ENCODE data around the gene LSAMP.

LSAMP gene

DNA sequence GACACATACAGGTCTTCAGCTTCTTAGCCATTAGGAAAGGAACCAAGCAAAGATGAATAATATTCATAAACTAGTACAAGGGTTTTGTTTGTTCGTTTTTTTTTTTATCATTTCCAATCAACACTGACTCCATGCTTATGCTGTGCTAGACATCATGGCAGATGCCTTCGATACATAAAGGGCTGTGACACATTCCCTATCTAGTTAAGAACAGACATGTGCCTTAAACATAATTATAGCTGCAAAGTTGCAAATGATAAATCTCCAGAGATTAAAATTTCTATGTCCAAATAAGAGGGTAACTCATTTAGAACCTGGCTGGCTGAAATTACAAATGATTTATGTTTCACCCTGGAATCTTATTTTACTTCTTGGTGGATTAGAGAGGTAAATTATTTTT, 386.4 kb downstream of the LSAMP start:
- Mint-ChIP-seq H3K9me3 (no peaks in the 10 kb centered on the region), H3K36me3 (ENCODE audit: low read depth) (no peaks in the 10 kb centered on the region), H3K27ac (no peak overlapping the region), H3K4me1 (peaks cover 19% of the 10 kb centered on the region), H3K27me3 (ENCODE audit: low read depth, poor library complexity) (peaks cover 5% of the 10 kb centered on the region), H3K4me3 (no peak overlapping the region)
- no peak for DNase-seq
- TF ChIP-seq, protein P1, sequence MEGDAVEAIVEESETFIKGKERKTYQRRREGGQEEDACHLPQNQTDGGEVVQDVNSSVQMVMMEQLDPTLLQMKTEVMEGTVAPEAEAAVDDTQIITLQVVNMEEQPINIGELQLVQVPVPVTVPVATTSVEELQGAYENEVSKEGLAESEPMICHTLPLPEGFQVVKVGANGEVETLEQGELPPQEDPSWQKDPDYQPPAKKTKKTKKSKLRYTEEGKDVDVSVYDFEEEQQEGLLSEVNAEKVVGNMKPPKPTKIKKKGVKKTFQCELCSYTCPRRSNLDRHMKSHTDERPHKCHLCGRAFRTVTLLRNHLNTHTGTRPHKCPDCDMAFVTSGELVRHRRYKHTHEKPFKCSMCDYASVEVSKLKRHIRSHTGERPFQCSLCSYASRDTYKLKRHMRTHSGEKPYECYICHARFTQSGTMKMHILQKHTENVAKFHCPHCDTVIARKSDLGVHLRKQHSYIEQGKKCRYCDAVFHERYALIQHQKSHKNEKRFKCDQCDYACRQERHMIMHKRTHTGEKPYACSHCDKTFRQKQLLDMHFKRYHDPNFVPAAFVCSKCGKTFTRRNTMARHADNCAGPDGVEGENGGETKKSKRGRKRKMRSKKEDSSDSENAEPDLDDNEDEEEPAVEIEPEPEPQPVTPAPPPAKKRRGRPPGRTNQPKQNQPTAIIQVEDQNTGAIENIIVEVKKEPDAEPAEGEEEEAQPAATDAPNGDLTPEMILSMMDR (IDR thresholded peaks at IDR 0.05): no peak

DNA sequence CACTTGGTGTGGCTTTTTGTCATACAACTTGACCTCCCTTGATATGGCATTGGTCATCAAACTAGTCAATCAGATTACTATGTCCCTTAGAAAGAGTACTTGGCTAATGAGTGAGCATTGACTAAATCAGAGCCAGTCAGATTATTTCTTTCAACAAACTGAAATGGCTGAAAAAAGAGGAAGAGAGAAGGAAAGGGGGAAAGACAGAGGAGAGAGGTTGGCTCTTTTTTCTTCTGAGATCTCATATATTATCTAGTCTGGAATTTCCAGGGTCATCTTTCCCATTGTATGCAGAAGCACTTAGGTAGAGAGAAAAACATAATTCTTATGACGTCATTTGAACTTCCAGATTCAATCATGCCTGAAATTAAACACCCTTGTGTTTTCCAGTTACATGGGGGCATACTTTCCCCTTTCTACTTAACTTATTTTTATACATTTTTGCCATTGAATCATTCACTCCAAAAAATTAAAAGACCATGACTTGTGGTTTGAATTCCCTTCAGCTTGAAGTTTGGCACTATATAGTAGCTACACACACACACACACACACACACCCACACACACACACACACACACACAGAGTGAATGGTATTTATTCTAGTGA, 387.8 kb downstream of the LSAMP start:
- DNase-seq: no peak
- TF ChIP-seq, protein P1 (IDR thresholded peaks at IDR 0.05): no peak
- H3K4me3 Mint-ChIP-seq: no peak overlapping the region
- no peaks in the 10 kb centered on the region for H3K36me3 Mint-ChIP-seq (ENCODE audit: low read depth)
- no peaks in the 10 kb centered on the region for H3K9me3 Mint-ChIP-seq
- H3K27me3 Mint-ChIP-seq (ENCODE audit: low read depth, poor library complexity): peaks cover 5% of the 10 kb centered on the region
- H3K27ac Mint-ChIP-seq: no peak overlapping the region
- H3K4me1 Mint-ChIP-seq: peaks cover 19% of the 10 kb centered on the region

DNA sequence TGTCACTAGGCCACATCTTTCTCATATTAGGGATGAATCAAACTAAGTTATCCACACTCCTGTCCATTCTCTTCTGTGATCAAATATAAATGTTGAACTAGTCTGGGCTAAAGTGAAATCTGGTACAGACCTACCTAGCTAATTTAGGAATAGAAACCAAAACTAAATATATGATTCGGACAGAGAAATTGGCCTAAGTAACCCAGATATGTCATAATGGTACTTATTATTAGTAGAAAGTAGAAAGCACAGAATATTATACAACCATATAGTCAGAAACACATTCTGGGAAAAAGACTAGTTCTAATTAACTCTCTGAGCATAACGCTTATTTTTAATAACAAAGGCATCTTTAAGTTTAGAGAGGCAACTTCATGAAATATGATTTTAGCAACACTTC, 389.0 kb downstream of the LSAMP start:
- H3K4me3 Mint-ChIP-seq: no peak overlapping the region
- H3K27me3 Mint-ChIP-seq (ENCODE audit: low read depth, poor library complexity): peaks cover 5% of the 10 kb centered on the region
- H3K27ac Mint-ChIP-seq: no peak overlapping the region
- H3K36me3 Mint-ChIP-seq (ENCODE audit: low read depth): no peaks in the 10 kb centered on the region
- no peaks in the 10 kb centered on the region for H3K9me3 Mint-ChIP-seq
- peaks cover 19% of the 10 kb centered on the region for H3K4me1 Mint-ChIP-seq
- DNase-seq: no peak
- TF ChIP-seq, protein P1 (IDR thresholded peaks at IDR 0.05): no peak

DNA sequence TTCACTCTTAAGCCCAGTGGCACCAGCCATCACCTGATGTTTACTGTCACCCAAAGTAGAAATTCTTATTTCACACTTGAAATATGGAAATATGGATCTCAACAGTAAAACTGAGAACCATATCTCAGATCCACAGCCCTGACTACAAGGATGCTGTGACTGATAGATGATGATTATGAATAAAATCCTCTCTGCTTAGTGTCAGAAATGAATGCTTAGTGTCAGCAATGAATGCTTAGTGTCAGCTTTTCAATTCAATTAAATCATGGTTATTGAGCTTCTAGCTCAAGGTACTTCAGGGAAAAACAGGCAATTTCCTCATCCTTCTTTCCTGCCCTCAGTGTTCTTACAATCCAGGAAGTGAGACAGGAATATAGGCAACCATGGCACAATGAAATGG, 392.3 kb downstream of the LSAMP start:
- H3K9me3 Mint-ChIP-seq: no peaks in the 10 kb centered on the region
- H3K4me3 Mint-ChIP-seq: no peak overlapping the region
- peaks cover 5% of the 10 kb centered on the region for H3K4me1 Mint-ChIP-seq
- H3K27me3 Mint-ChIP-seq (ENCODE audit: low read depth, poor library complexity): peaks cover 5% of the 10 kb centered on the region
- TF ChIP-seq, protein P1 (IDR thresholded peaks at IDR 0.05): no peak
- H3K27ac Mint-ChIP-seq: no peak overlapping the region
- no peak for DNase-seq
- H3K36me3 Mint-ChIP-seq (ENCODE audit: low read depth): no peaks in the 10 kb centered on the region

DNA sequence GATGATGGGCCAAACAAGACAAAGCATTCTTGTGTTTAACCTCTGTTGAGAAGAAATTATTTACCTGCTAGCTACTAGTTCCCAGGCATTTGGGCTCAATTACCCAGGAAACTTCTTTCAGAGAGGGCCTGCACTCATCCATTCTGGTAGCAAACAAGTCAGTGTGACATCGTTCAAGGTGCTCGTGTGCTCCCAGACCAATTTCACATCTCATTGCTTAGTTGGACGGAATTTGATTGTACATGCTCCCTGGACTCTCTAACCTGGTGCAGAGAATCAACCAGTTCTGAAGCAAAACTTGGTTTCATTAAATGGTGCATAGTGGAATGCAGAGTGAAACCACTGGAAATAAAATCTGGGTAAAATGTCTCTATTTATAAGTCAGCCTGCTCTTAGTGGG, 392.7 kb downstream of the LSAMP start:
- H3K4me1 Mint-ChIP-seq: peaks cover 5% of the 10 kb centered on the region
- no peak for DNase-seq
- H3K4me3 Mint-ChIP-seq: no peak overlapping the region
- no peaks in the 10 kb centered on the region for H3K36me3 Mint-ChIP-seq (ENCODE audit: low read depth)
- no peaks in the 10 kb centered on the region for H3K9me3 Mint-ChIP-seq
- TF ChIP-seq, protein P1 (IDR thresholded peaks at IDR 0.05): no peak
- H3K27me3 Mint-ChIP-seq (ENCODE audit: low read depth, poor library complexity): peaks cover 5% of the 10 kb centered on the region
- H3K27ac Mint-ChIP-seq: no peak overlapping the region

DNA sequence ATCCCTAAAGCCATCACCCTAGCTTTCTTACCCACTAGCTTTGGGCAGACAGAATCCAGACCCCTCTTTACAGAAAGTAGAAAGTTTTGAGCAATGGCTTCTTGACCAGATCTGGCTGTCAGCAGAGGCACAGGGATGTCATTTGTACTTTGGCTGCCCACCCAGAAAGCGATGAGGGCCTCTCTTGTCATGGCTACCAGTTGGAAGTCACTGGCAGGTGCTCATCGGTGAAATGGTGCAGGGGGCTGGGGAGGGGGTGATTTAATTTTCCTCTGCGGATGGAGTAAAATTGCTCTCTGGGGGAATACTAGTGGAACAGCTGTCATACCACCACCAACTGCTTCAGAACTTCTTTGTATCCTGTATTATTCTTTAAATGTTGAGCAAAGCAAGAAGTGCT, 393.7 kb downstream of the LSAMP start:
- Mint-ChIP-seq H3K4me3 (no peak overlapping the region), H3K36me3 (ENCODE audit: low read depth) (no peaks in the 10 kb centered on the region), H3K4me1 (no peaks in the 10 kb centered on the region), H3K9me3 (no peaks in the 10 kb centered on the region), H3K27ac (no peak overlapping the region), H3K27me3 (ENCODE audit: low read depth, poor library complexity) (peaks cover 3% of the 10 kb centered on the region)
- no peak for DNase-seq
- TF ChIP-seq, protein P1 (IDR thresholded peaks at IDR 0.05): no peak
